Psoas muscle (tissue), 8 donors: ENCODE measurements around the gene NR4A3. TPM values are rescaled to one million over a fixed set of nuclear protein-coding genes. Genes with fewer than 3 reads are reported as not detected.
A peak's percentile ranks its signal among the peaks of the same experiment; 100 is the strongest.

ENCODE experiments used
- ATAC-seq, 4 donors: fragments of 200-7000 bp; cut with Tn5 transposase; one replicate each; pipeline ENCODE4 v1.9.1; 2020; ENCODE audit warnings: moderate library complexity in 3 of 4, mild to moderate bottlenecking in 2 of 4
- DNase-seq, 2 donors: peaks; one replicate each; pipeline ENCODE4 v3.0.0-alpha.2; 2020
- H3K27ac ChIP-seq: fragments of 200-600 bp; one replicate; pipeline ENCODE4 v1.8.0; 2022
- H3K27me3 ChIP-seq, 3 donors: fragments of 200-600 bp in 1 of 3; one replicate each; pipeline versions ENCODE4 v1.6.1 to v1.8.0; 2013 to 2022; ENCODE audit warnings: low read length in 2 of 3, mild to moderate bottlenecking in 2 of 3, moderate library complexity in 1 of 3; ENCODE audit not compliant: insufficient read depth in 3 of 3
- H3K36me3 ChIP-seq, 2 donors: fragments of 200-600 bp in 1 of 2; one replicate each; pipeline versions ENCODE4 v1.6.1 to v1.8.0; 2013 to 2022; ENCODE audit warnings: low read depth in 1 of 2, mild to moderate bottlenecking in 1 of 2, moderate library complexity in 1 of 2; ENCODE audit not compliant: insufficient read depth in 1 of 2
- H3K4me1 ChIP-seq: fragments of 200-600 bp; one replicate; pipeline ENCODE4 v1.8.0; 2022
- H3K4me3 ChIP-seq: fragments of 200-600 bp; one replicate; pipeline ENCODE4 v1.8.0; 2022; ENCODE audit warnings: mild to moderate bottlenecking
- H3K9me3 ChIP-seq: fragments of 200-600 bp; one replicate; pipeline ENCODE4 v1.8.0; 2022
- CTCF ChIP-seq: fragments of 200-600 bp; IDR thresholded peaks from one replicate; pipeline ENCODE4 v1.8.0; 2022; ENCODE audit warnings: antibody characterized with exemption
- WGBS, 3 donors: extraction: QIAGEN DNeasy Blood & Tissue Kit; methylation state at CpG; one replicate each; pipeline versions ENCODE4 v1.1.6 to v1.1.7; 2013; 5-methylcytosine and 5-hydroxymethylcytosine counted together
- intact Hi-C, 2 donors: fragments of 100-400 bp; cut with DNase I; formaldehyde crosslinking; loops; one replicate each; pipeline versions ENCODE4 v1.11.0 to v1.14.2; 2022
- polyA plus RNA-seq, 3 donors: library from polyadenylated mRNA; stranded (reverse); fragments of 200-250 nt; gene quantifications; one replicate each; pipeline ENCODE4 v1.2.3, GENCODE V29; 2013
- total RNA-seq, 4 donors: library from RNA; stranded (reverse); fragmentation: NEBNext Ultra II Directional in 2 of 4; extraction: Animal tissue kit (Norgen Biotek cat#: 25700) in 2 of 4; gene quantifications; one replicate each; pipeline versions ENCODE4 v1.2.1 to v1.2.4, GENCODE V29; 2021 to 2023
- donor health status: healthy with polysubstance abuse.
- donor health status: DM: no; HTN: no; CAD: no; lungs with moderate emphysema.
- donor health status: Bipolar disorder and iron deficiency.
- donor health status: healthy.
- donor health status: DM: yes; HTN: yes; CAD: no.
- donor health status: DM: no; HTN: no; CAD: no.
- donor health status: DM: no; HTN: no; CAD: no.
- donor health status: DM: yes; HTN: yes; CAD: no.

NR4A3 gene
- total and polyA plus RNA-seq, 7 donors = 1.5 to 40.8 (median 9.3) TPM

DNA sequence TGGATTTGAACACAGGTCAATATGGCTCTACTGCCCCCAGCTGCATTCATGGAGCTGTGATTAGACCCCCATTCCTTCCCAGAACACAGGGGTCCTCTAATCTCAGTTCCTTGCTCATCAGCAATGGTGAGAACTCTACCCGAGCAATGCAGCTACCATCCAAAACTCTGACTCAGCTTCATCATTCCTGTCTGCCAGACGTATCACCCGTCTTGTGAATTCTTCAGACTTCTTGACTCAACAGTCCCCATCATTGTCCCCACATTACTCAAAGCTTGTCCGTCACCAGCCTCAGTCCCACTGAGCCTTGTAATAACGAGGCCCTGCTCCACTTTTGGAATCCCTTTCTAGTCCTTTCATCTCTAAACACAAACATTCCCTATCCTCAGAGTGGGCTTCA lies 48.4 kb downstream of the NR4A3 start:
- H3K4me3 ChIP-seq = no peak overlapping the region
- TF ChIP-seq CTCF = no peak
- peak in 2 of 4 donors; percentile 21 to 33 for ATAC-seq
- H3K27ac ChIP-seq = no peak overlapping the region
- H3K36me3 ChIP-seq = no peaks in the 10 kb centered on the region
- no peaks in the 10 kb centered on the region for H3K4me1 ChIP-seq
- H3K9me3 ChIP-seq = no peaks in the 10 kb centered on the region
- DNase-seq = no peak
- intact Hi-C loops = no loop called here
- WGBS, 3 donors = 73 to 79% (median 78%) methylated on average over 5 of the region's 5 CpGs
- H3K27me3 ChIP-seq = no peaks in the 10 kb centered on the region

DNA sequence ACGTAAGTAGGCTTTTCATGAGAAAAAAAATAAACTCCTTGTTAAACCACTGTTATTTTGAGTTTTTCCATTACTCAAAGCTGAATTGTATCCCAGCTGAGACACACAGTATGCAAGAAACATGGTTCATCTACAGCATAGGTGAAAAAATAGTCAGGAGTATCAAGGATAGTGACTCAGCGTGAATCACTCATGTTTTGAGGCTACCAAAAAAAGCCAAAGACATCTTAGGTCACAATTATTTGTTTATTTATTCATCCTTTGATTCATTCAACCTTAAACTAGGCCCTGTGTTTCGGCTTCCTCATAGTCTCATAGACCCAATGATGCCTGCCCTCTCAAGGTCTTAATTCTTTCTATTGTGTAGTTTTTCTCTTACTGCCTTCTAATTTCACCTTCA lies 51.8 kb downstream of the NR4A3 start:
- WGBS, 3 donors = 94 to 97% (median 96%) methylated on average over 3 of the region's 3 CpGs
- H3K27me3 ChIP-seq = no peaks in the 10 kb centered on the region
- no peaks in the 10 kb centered on the region for H3K36me3 ChIP-seq
- H3K27ac ChIP-seq = no peak overlapping the region
- no peaks in the 10 kb centered on the region for H3K9me3 ChIP-seq
- DNase-seq (no peak), ATAC-seq (no peak)
- intact Hi-C loops = no loop called here
- no peaks in the 10 kb centered on the region for H3K4me1 ChIP-seq
- no peak overlapping the region for H3K4me3 ChIP-seq
- TF ChIP-seq CTCF = no peak

GRCh38 chr9:99873943-99874584 lies 52.4 kb downstream of the NR4A3 start:
- no peak for ATAC-seq
- intact Hi-C loops = no loop called here
- WGBS, 3 donors = 70 to 81% (median 74%) methylated on average over 4 of the region's 4 CpGs
- no peaks in the 10 kb centered on the region for H3K9me3 ChIP-seq
- H3K27me3 ChIP-seq = no peaks in the 10 kb centered on the region
- H3K4me3 ChIP-seq = no peak overlapping the region
- DNase-seq = no peak
- H3K27ac ChIP-seq = no peak overlapping the region
- H3K36me3 ChIP-seq = no peaks in the 10 kb centered on the region
- TF ChIP-seq CTCF = no peak
- H3K4me1 ChIP-seq = no peaks in the 10 kb centered on the region

DNA sequence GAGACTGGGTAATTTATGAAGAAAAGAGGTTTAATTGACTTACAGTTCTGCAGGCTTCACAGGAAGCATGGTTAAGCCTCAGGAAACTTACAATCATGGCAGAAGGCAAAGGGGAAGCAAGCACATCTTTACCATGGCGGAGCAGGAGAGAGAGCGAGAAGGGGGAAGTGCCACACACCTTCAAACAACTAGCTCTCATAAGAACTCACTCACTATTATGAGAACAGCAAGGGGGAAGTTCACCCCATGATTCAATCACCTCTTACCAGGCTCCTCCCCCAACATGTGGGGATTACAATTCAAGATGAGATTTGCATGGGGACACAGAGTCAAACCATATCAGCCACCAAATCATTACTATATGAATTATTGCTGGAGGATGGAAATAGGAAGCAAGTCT lies 54.5 kb downstream of the NR4A3 start:
- ATAC-seq (no peak), DNase-seq (no peak)
- Histone ChIP-seq H3K9me3 (no peaks in the 10 kb centered on the region), H3K27me3 (no peaks in the 10 kb centered on the region), H3K4me3 (no peak overlapping the region), H3K4me1 (no peaks in the 10 kb centered on the region), H3K36me3 (no peaks in the 10 kb centered on the region), H3K27ac (no peak overlapping the region)
- 92 to 95% (median 93%) methylated on average over 2 of the region's 2 CpGs for WGBS, 3 donors
- intact Hi-C loops = no loop called here
- no peak for TF ChIP-seq CTCF

DNA sequence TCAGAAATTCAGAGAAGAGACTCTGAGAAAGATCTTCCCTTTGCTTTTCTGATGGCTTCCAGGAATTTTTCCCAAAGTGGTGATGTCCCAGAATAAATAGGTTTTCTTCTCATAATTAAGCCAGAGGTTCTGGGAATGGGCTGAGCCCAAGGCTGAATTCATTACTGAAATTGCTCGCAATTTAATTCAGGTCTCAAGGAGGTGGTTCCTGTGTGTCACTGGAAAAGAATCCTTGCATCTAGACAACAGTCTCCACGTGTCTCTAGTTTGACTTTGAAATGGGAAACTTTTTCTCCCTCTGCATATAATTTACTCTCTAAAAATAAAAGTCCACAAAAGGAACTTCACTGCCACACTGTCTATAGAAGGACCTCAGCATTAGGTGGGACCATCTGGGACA lies 57.0 kb downstream of the NR4A3 start:
- DNase-seq (no peak), ATAC-seq (no peak)
- 67 to 69% (median 67%) methylated on average over 2 of the region's 2 CpGs for WGBS, 3 donors
- no peaks in the 10 kb centered on the region for H3K4me1 ChIP-seq
- no peaks in the 10 kb centered on the region for H3K9me3 ChIP-seq
- no peak overlapping the region for H3K4me3 ChIP-seq
- no peak for TF ChIP-seq CTCF
- no peaks in the 10 kb centered on the region for H3K36me3 ChIP-seq
- intact Hi-C loops = no loop called here
- H3K27me3 ChIP-seq = no peaks in the 10 kb centered on the region
- no peak overlapping the region for H3K27ac ChIP-seq
